HG02970 (cell line): Measurements from ENCODE around the gene ATOH8.

Source experiments
- ATAC-seq: cut with Tn5 transposase; IDR thresholded peaks from one replicate; pipeline ENCODE4 v1.9.1; 2021; ENCODE audit warnings: mild to moderate bottlenecking, moderate library complexity, moderate number of reproducible peaks; ENCODE audit not compliant: unreplicated experiment, low FRiP score

Gene ATOH8

GRCh38 chr2:85734942-85735608, 18.7 kb upstream of the ATOH8 start:
- no peak for ATAC-seq

DNA sequence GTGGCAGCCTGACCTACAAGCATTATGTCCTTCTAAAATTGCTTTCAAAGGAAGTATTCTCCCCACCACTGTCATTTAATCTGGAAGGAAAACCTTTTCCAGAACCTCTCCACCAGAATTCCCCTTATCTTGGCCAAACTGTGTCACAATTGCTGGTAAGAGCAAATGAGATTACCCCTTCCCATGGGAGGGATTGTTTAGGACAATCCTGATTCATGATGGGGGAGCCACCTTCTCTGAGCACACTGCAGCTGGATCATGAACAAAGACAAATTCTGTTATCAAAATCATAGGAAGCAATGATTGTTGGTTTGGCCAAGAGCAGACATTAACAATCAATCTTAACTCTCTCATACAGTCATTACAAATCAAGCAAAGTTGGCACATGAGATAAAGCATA, 18.1 kb upstream of the ATOH8 start:
- ATAC-seq: no peak

- no peak for ATAC-seq
These were observed 17.1 kb upstream of the ATOH8 start for GRCh38 chr2:85736456-85737355.

DNA sequence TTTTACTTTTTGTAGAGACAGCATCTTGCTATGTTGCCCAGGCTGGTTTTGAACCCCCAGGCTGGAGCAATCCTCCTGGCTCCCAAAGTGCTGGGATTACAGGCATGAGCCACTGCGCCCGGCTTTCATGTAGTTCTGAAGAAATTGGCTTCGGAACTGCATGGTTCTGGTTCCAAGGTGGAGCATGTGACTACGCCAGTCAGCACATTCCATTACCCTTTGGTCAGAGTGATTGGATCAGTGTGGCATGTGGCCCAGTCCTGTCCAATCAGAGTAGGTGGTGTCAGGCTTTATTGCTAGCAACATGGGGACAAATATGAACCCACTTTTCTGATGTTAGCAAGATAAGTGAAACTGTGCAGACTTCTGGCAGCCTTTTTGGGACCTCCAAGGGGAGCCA, 16.3 kb upstream of the ATOH8 start:
- ATAC-seq: no peak

DNA sequence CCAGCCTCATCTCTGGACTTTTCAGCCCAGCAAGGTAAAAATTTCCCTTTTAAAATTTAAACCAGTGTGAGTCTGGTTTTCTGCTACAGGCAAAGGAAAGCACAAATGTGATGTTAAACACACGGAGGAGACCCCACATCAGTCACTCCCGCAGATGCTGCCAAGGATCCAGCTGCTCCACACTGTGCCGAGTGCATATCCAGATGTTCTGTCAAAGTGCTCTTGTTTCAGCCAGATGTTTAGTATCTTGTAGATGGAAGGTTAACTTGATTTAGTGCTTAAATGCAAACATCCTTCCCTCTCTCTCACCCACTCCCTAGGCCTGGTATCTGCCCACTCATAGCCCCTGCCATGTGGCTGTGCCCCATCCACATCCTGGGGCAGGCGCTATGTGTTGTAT, 15.8 kb upstream of the ATOH8 start:
- no peak for ATAC-seq

DNA sequence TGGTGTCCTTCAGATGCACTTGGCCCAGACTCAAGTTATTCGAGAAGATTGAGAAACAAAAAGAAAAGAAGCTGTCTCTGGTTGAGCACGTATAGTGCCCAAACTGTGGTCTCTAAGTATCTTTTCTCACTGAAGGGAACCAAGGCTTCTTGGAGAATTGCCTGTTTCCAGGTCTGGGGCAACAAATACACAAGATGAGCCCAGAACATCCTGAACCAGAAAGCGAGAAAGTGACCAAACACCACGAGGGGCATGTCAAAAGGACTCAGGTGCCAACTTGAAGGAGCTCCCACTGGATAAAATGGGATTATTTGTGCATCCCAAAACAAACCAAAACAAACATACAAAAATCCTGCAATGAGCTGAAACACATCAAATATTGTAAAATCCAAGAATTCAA, 13.6 kb upstream of the ATOH8 start:
- ATAC-seq: no peak

GRCh38 chr2:85741211-85741832, 12.5 kb upstream of the ATOH8 start:
- no peak for ATAC-seq

DNA sequence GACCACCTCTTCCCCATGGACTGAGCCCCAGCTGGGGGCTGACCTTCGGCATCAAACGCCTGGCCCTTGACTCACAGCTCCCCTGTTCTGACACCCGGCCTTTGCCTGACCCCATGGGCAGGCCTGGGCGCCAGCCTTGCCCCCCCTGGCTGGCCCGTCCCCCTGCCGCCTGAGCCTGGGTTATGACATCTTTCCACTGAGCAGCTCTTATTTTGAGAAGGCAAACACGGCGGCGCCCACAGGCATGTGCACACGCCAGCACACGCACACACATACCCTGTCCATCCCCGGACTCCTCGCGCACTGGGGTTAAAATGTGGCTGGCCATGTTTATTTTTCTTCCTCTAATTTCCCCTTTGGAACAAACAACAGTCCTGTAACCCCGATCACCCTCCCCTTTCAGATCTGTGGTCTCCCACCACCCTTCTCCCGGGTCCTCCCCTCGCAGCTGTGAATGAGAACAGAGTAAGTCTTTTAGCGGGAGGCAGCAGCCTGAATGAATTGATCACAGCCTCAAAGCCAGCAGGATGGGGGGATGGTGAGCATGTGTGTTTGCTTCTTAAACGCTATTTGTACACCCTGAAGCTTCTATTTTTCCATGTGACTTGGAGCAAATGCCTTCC, 11.8 kb upstream of the ATOH8 start:
- ATAC-seq: no peak

DNA sequence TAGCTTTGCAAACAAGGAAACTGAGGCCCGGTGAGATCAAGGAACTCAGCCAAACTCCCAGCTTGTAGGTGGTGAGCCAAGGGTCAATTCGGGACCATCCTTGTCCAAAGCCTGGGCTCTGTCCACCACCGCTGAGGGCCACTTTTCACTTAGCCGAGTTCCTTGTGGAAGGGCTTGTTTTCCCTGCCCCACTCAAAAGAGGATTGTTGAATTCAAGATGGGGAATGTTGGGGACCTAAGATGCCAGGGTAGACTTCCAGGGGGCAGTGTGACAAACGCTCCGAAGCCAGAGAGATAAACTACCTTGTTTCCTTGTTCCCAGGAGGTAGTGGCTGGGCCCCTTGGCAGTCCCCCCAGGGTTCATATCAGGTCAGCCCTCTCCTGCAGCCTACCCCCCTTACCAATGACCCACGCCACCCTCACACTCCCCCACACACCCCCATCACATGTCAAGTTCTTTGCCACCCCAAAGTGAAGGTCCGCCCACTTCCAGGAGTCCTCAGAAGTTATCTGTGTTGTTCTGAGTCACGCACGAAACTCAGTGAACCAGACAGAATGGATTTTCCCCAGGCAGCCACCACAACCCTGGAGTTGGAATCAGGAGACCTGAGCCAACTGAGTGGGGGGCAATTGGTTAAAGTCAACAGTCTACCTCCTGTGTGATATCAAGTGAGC, 10.3 kb upstream of the ATOH8 start:
- no peak for ATAC-seq

GRCh38 chr2:85744055-85744454, 9.7 kb upstream of the ATOH8 start:
- ATAC-seq: no peak

DNA sequence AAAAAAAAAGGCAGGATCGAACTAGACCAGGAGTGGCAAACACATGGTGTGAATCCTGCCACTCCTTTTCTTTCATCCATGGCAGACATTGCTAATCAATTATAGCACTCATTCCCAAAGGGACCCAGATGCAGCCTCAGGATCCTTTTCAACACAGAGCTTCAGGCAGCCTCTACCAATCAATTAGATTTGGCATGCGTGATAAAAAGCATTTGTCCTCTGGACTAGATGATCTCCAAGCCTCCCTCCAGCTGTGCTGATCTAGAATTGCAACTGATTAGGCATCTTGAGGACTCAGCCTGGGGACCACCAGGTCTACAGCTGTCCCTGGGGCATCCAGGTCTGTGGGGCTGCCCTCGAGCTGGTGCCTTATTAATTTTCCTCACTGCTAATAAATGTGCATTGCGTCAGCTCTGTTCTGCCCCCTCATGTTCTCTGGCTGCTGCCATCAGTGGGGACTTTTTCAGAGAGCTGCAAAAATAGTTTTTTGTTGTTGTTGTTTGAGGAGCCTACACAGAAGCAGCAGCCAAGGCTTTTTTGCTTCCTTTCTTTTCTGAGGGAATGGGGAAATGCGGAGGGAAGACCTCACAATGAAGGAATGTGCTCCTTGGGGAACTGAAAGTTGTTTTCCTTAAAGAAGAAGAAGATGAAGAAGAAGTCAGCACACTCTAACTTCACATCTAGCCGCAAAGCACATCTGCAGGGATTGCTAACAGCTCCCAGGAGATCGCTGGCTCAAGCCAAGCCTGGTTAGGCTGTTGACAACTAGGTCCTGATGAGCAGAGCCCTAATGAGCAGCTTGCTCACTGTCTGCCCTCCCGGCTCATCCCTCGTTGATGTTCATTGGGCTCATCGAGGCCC, 8.8 kb upstream of the ATOH8 start:
- no peak for ATAC-seq

DNA sequence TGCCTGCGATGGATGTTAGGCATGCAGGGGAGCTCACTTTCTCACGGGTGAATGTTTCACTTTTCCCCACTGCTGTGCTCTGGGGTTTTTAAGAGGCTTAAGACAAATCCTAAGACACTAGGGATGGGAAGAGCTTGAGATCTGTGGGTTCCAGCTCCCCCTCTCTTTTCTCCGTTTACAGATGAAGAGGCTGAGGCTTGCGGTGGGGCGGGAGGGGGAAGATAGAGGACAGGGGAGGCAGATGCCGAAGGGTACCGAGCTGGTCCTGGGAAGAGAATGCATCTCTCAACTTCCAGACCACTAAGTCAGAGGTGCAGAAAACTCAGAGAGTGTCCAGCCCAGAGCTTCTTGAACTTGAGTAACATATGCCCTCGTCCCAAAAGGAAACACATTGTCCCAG, 8.2 kb upstream of the ATOH8 start:
- ATAC-seq: no peak

- ATAC-seq: no peak
These were observed 7.3 kb upstream of the ATOH8 start for GRCh38 chr2:85746321-85747004.

GRCh38 chr2:85747441-85747840, 6.3 kb upstream of the ATOH8 start:
- ATAC-seq: no peak

GRCh38 chr2:85748039-85748734, 5.6 kb upstream of the ATOH8 start:
- ATAC-seq: no peak

DNA sequence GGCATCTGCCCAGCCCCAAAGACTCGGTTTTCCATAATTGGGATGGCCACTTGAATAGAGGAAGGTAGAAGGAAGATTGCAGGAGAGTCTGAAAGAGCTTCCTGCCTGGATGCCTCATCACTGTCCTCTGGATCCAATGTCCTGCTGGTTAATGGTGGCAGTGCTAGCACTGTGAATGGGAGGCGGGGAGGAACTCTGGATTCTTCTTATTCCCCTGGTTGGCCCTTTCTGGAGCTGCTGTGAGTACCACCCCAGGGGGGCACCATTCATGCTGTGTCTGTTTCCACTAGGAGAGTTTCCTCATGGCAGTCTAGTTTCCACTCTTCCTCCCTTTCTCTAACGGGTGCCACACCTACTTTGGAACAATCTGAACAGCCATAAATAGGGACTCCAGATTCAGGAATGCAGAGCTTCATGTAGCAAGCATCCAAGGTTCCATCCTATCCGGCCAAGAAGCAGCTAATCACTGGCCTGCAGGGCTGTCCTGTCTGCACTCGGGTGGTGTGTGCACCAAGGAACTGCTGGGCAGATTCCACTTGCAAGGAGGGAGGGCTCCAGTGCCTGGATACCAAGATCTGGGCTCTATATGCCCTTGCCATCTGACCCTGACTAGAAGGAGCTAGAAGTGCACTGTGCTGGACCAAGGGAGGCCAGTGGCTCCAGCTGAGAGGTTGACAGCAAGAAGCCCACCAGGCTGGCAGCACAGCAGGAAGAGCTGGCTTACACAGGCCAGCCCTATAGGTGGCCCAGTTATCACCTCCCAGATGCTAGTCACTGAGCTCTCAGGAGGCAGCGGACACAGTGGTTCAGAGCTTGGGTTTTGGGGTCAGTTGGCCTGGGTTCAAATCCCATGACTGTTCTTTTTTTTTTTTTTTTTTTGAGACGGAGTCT, 4.6 kb upstream of the ATOH8 start:
- no peak for ATAC-seq
